ENCODE results near the gene CYS1. TPM values are rescaled to one million over a fixed set of nuclear protein-coding genes. Genes with fewer than 3 reads are reported as not detected.
A peak's percentile ranks its signal among the peaks of the same experiment; 100 is the strongest.

Gene CYS1
- polyA plus RNA-seq, 2 donors: 0.29 to 0.94 TPM

DNA sequence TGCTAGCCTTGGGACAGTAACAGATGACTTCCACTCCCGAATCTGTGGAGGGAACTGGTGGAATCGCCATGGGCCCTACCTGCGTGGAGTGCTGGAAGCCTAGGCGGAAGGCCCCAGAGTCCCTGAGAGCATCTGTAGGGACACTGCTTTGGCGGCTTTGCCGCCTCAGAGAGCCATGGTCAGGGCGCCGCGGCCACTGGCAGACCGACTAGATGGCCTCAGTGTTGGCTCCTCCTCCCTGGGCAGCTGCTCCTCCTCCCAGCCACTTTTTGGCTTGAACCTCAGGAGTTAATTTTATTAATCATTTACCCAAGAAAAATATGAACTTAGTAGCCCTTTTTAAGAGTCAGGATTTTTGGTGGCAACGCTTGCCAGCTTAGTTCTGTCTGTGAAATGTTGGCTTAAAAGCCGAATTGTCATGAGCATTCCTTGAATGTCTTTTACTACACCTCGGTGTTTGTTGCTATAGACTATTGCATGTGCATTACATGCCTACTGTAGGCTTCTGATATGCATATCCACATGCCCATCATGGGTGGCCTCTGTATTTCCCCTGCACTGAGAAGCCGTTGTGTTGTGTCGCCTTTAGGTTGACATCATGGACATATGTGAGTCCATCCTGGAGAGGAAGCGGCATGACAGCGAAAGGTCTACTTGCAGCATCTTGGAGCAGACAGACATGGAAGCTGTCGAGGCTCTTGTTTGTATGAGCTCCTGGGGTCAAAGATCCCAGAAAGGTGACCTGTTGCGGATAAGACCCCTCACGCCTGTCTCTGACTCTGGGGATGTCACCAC lies 34.5 kb downstream of the CYS1 start:
- Histone ChIP-seq H3K4me1 (ENCODE audit: control insufficient read depth in 2 of 2, insufficient read depth in 2 of 2, low read length in 1 of 2) (peaks cover 0 to 6% of the 10 kb centered on the region in 2 donors), H3K36me3 (ENCODE audit: control insufficient read depth in 2 of 2, insufficient read depth in 2 of 2, low read length in 1 of 2) (peaks cover 7 to 13% of the 10 kb centered on the region in 2 donors), H3K27ac (ENCODE audit: low read depth in 2 of 2, low read length in 1 of 2) (peak overlapping the region; percentile 12 to 47), H3K4me3 (ENCODE audit: low read depth in 1 of 2, low read length in 2 of 2) (no peak overlapping the region), H3K27me3 (ENCODE audit: control insufficient read depth in 1 of 2, insufficient read depth in 2 of 2, low read length in 2 of 2) (no peaks in the 10 kb centered on the region), H3K9me3 (ENCODE audit: control insufficient read depth in 2 of 2, insufficient read depth in 1 of 2, low read depth in 1 of 2, low read length in 1 of 2) (no peaks in the 10 kb centered on the region)
- WGBS, 2 donors: 72 to 81% methylated on average over 20 of the region's 20 CpGs

DNA sequence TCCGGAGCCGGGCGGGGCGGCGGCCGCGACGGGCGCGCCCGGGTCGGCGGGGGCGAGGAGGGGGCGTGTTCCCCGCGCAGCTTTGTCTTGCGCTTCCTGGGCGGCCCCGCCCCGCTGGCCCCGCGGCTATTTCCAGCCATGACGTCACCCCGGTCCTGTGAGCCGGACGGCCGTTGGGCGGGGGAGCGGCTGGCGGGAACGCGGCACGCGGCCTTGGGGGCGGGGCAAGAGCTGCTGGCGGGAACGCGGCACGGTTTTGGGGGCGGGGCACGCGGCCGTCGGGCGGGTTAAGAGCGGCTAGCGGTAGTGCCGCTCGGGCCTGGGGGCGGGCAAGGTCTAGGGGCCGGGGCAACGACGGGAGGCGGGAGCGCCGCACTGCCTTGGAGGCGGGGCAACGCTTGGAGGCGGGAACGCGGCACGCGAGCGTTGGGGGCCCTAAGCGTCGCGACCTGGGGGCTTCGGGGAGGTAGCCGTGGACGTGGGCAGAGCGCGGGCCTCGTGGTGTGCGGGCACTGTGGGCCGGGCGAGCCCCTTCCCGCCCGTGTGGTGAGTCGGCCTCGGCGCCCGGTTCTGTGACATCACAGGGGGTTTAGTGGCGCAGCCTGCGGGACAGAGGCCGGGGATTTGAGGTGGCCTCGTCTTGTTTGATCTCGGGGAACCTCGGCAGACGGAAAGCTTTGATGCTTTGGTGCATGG lies 36.2 kb downstream of the CYS1 start:
- Histone ChIP-seq H3K4me3 (ENCODE audit: low read depth in 1 of 2, low read length in 2 of 2) (peak overlapping the region; percentile 69 to 75), H3K9me3 (ENCODE audit: control insufficient read depth in 2 of 2, insufficient read depth in 1 of 2, low read depth in 1 of 2, low read length in 1 of 2) (no peaks in the 10 kb centered on the region), H3K27ac (ENCODE audit: low read depth in 2 of 2, low read length in 1 of 2) (peak overlapping the region; percentile 99), H3K27me3 (ENCODE audit: control insufficient read depth in 1 of 2, insufficient read depth in 2 of 2, low read length in 2 of 2) (no peaks in the 10 kb centered on the region), H3K36me3 (ENCODE audit: control insufficient read depth in 2 of 2, insufficient read depth in 2 of 2, low read length in 1 of 2) (peaks cover 5 to 13% of the 10 kb centered on the region in 2 donors), H3K4me1 (ENCODE audit: control insufficient read depth in 2 of 2, insufficient read depth in 2 of 2, low read length in 1 of 2) (peaks cover 0 to 7% of the 10 kb centered on the region in 2 donors)
- WGBS, 2 donors: 12 to 17% methylated on average over 42 to 90 of the region's 90 CpGs

DNA sequence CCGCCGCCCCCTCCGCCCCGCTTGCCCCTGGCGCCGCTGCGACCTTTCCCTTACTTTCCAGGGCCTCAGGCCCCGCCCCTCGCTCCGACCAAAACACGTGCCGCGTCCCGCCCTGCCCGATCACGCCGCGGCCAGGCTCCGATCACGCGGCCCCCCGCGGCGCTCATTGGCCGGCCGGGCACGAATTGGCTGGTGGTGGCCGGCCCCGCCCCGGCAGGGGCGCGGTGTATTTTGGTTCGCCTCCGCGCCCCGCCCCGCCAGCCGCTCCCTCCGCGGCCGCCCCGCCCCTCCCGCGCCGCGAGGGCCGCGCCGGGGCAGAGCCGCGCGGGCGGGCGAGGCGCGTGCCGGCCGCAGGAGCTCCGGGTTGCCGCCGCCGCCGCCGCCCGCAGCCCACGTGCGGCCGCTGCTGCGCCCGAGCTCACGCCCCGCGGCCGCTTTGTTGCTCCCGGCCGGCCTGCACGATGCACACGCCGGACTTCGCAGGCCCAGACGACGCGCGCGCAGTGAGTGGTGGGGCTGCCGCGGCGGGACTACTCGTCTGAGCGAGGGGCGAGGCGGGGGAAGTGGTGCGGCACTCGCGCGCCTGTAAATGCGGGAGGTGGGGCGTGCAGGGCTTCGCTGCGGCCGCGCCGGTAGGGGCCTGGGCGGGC lies 36.8 kb downstream of the CYS1 start, which contains the start of gene KLF11:
Gene KLF11, plus strand, starts transcription at position 295 of the 650 bp plus-strand sequence. Its CDS starts 167 bp downstream, at position 462.
- no peaks in the 10 kb centered on the region for H3K9me3 ChIP-seq (ENCODE audit: control insufficient read depth in 2 of 2, insufficient read depth in 1 of 2, low read depth in 1 of 2, low read length in 1 of 2)
- peak within 1 kb of the TSS; percentile 99 for H3K27ac ChIP-seq (ENCODE audit: low read depth in 2 of 2, low read length in 1 of 2)
- 1% methylated on average over 38 to 103 of the region's 104 CpGs for WGBS, 2 donors
- H3K4me1 ChIP-seq (ENCODE audit: control insufficient read depth in 2 of 2, insufficient read depth in 2 of 2, low read length in 1 of 2): peaks cover 0 to 7% of the 10 kb centered on the region in 2 donors
- H3K4me3 ChIP-seq (ENCODE audit: low read depth in 1 of 2, low read length in 2 of 2): peak within 1 kb of the TSS; percentile 69 to 75
- H3K36me3 ChIP-seq (ENCODE audit: control insufficient read depth in 2 of 2, insufficient read depth in 2 of 2, low read length in 1 of 2): peaks cover 5 to 11% of the 10 kb centered on the region in 2 donors
- H3K27me3 ChIP-seq (ENCODE audit: control insufficient read depth in 1 of 2, insufficient read depth in 2 of 2, low read length in 2 of 2): no peaks in the 10 kb centered on the region

GRCh38 chr2:10042301-10043161 lies 37.7 kb downstream of the CYS1 start:
- Histone ChIP-seq H3K27me3 (ENCODE audit: control insufficient read depth in 1 of 2, insufficient read depth in 2 of 2, low read length in 2 of 2) (no peaks in the 10 kb centered on the region), H3K36me3 (ENCODE audit: control insufficient read depth in 2 of 2, insufficient read depth in 2 of 2, low read length in 1 of 2) (peaks cover 3% of the 10 kb centered on the region in 2 donors), H3K9me3 (ENCODE audit: control insufficient read depth in 2 of 2, insufficient read depth in 1 of 2, low read depth in 1 of 2, low read length in 1 of 2) (no peaks in the 10 kb centered on the region), H3K4me3 (ENCODE audit: low read depth in 1 of 2, low read length in 2 of 2) (peak overlapping the region; percentile 18 to 35), H3K27ac (ENCODE audit: low read depth in 2 of 2, low read length in 1 of 2) (peak overlapping the region; percentile 90 to 99), H3K4me1 (ENCODE audit: control insufficient read depth in 2 of 2, insufficient read depth in 2 of 2, low read length in 1 of 2) (peaks cover 0 to 13% of the 10 kb centered on the region in 2 donors)
- WGBS, 2 donors: 35 to 39% methylated on average over 47 to 54 of the region's 54 CpGs

DNA sequence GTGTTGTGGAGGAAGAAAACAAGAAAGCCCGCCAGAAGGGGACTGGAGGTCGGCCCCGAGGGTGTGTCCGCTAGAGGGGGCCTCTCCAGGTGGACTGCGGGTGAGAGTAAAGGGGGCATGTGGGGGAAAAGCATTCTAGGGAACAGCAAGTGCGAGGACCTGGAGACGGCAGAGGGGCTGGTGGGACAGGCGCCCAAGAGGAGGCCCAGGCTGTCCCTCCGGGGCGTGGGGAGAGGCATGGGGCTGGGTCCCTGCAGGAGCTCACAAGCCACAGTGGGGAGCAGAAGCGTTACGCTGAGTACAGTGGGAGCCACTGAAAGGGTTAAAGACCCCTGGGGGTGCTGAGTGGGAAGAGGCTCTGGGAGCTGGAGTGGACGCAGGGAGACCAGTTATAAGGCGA lies 38.5 kb downstream of the CYS1 start:
- Histone ChIP-seq H3K4me3 (ENCODE audit: low read depth in 1 of 2, low read length in 2 of 2) (no peak overlapping the region), H3K4me1 (ENCODE audit: control insufficient read depth in 2 of 2, insufficient read depth in 2 of 2, low read length in 1 of 2) (peaks cover 0 to 14% of the 10 kb centered on the region in 2 donors), H3K36me3 (ENCODE audit: control insufficient read depth in 2 of 2, insufficient read depth in 2 of 2, low read length in 1 of 2) (peaks cover 0 to 3% of the 10 kb centered on the region in 2 donors), H3K27me3 (ENCODE audit: control insufficient read depth in 1 of 2, insufficient read depth in 2 of 2, low read length in 2 of 2) (no peaks in the 10 kb centered on the region), H3K27ac (ENCODE audit: low read depth in 2 of 2, low read length in 1 of 2) (peak overlapping the region in 1 of 2 donors; percentile 90), H3K9me3 (ENCODE audit: control insufficient read depth in 2 of 2, insufficient read depth in 1 of 2, low read depth in 1 of 2, low read length in 1 of 2) (no peaks in the 10 kb centered on the region)
- 89 to 92% methylated on average over 14 of the region's 14 CpGs for WGBS, 2 donors

DNA sequence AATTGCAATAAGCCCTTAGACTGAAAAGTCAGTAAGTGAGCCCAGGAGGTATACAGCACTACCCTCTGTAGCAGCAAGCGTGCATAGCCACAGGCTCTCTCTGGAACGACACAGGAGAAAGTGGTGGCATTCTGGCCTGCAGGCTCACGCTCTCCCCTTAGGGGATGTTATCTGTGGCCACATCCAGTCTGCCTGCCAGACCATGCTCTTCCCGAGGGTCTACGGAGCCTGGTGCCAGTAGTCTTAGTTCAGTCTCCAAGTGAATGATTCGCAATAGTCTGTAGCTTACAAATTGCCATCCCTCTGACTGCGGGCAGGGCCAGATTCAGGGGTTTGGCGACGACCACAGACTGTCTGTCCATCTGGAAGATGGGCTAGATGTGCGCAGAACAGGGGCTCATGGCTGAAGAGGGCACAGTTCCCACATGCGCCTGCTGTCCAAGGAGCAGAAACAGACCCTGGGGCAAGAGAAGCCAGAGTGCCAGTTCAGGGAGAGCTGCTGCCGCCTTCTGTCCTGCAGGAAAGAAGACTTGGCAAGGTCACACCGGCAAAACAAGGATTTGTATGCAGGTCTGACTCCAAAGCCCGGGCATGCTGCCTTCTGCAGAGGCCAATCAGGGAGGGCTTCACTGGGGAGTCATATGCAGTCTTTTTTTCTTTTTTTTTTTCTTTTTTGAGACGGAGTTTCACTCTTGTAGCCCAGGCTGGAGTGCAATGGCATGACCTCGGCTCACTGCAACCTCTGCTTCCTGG lies 40.4 kb downstream of the CYS1 start:
- WGBS, 2 donors: 49 to 53% methylated on average over 16 of the region's 16 CpGs
- Histone ChIP-seq H3K36me3 (ENCODE audit: control insufficient read depth in 2 of 2, insufficient read depth in 2 of 2, low read length in 1 of 2) (no peaks in the 10 kb centered on the region), H3K4me1 (ENCODE audit: control insufficient read depth in 2 of 2, insufficient read depth in 2 of 2, low read length in 1 of 2) (peaks cover 0 to 24% of the 10 kb centered on the region in 2 donors), H3K27ac (ENCODE audit: low read depth in 2 of 2, low read length in 1 of 2) (peak overlapping the region in 1 of 2 donors; percentile 3), H3K9me3 (ENCODE audit: control insufficient read depth in 2 of 2, insufficient read depth in 1 of 2, low read depth in 1 of 2, low read length in 1 of 2) (no peaks in the 10 kb centered on the region), H3K4me3 (ENCODE audit: low read depth in 1 of 2, low read length in 2 of 2) (no peak overlapping the region), H3K27me3 (ENCODE audit: control insufficient read depth in 1 of 2, insufficient read depth in 2 of 2, low read length in 2 of 2) (no peaks in the 10 kb centered on the region)

- peaks cover 0 to 23% of the 10 kb centered on the region in 2 donors for H3K4me1 ChIP-seq (ENCODE audit: control insufficient read depth in 2 of 2, insufficient read depth in 2 of 2, low read length in 1 of 2)
- no peaks in the 10 kb centered on the region for H3K36me3 ChIP-seq (ENCODE audit: control insufficient read depth in 2 of 2, insufficient read depth in 2 of 2, low read length in 1 of 2)
- no peaks in the 10 kb centered on the region for H3K9me3 ChIP-seq (ENCODE audit: control insufficient read depth in 2 of 2, insufficient read depth in 1 of 2, low read depth in 1 of 2, low read length in 1 of 2)
- no peak overlapping the region for H3K27ac ChIP-seq (ENCODE audit: low read depth in 2 of 2, low read length in 1 of 2)
- no peaks in the 10 kb centered on the region for H3K27me3 ChIP-seq (ENCODE audit: control insufficient read depth in 1 of 2, insufficient read depth in 2 of 2, low read length in 2 of 2)
- no peak overlapping the region for H3K4me3 ChIP-seq (ENCODE audit: low read depth in 1 of 2, low read length in 2 of 2)
Observed at GRCh38 chr2:10038716-10039115, 41.5 kb downstream of the CYS1 start.

DNA sequence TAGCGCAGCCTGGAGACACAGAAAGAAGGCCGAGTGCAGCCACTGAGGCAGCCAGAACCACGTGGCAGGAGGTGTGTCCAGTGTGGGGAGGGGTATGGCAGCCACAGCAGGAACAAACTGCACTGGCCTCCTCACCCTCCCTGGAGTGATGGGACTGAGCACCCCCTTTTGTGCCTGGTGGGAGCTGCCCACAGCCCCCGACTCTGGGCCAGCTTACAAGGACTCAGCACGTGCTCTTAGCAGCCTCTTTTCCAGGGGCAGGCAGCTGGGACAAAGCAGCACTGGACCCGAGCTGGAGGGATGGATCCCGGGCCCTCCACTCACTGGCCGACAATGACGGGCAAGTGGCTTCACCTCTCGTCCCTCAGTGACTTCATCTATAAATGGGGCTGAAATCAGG lies 42.1 kb downstream of the CYS1 start:
- 82 to 86% methylated on average over 10 of the region's 10 CpGs for WGBS, 2 donors
- Histone ChIP-seq H3K9me3 (ENCODE audit: control insufficient read depth in 2 of 2, insufficient read depth in 1 of 2, low read depth in 1 of 2, low read length in 1 of 2) (no peaks in the 10 kb centered on the region), H3K36me3 (ENCODE audit: control insufficient read depth in 2 of 2, insufficient read depth in 2 of 2, low read length in 1 of 2) (no peaks in the 10 kb centered on the region), H3K27me3 (ENCODE audit: control insufficient read depth in 1 of 2, insufficient read depth in 2 of 2, low read length in 2 of 2) (no peaks in the 10 kb centered on the region), H3K4me3 (ENCODE audit: low read depth in 1 of 2, low read length in 2 of 2) (no peak overlapping the region), H3K27ac (ENCODE audit: low read depth in 2 of 2, low read length in 1 of 2) (no peak overlapping the region), H3K4me1 (ENCODE audit: control insufficient read depth in 2 of 2, insufficient read depth in 2 of 2, low read length in 1 of 2) (peaks cover 0 to 23% of the 10 kb centered on the region in 2 donors)

All from esophagus (tissue), 2 donors.